Measurements from ENCODE around the gene TCP10L.

- TF ChIP-seq, protein P1, sequence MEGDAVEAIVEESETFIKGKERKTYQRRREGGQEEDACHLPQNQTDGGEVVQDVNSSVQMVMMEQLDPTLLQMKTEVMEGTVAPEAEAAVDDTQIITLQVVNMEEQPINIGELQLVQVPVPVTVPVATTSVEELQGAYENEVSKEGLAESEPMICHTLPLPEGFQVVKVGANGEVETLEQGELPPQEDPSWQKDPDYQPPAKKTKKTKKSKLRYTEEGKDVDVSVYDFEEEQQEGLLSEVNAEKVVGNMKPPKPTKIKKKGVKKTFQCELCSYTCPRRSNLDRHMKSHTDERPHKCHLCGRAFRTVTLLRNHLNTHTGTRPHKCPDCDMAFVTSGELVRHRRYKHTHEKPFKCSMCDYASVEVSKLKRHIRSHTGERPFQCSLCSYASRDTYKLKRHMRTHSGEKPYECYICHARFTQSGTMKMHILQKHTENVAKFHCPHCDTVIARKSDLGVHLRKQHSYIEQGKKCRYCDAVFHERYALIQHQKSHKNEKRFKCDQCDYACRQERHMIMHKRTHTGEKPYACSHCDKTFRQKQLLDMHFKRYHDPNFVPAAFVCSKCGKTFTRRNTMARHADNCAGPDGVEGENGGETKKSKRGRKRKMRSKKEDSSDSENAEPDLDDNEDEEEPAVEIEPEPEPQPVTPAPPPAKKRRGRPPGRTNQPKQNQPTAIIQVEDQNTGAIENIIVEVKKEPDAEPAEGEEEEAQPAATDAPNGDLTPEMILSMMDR (IDR thresholded peaks at IDR 0.05; ENCODE audit: low read depth, low read length): no peak
- TF ChIP-seq POLR2A (IDR thresholded peaks at IDR 0.05; ENCODE audit: extremely low read depth, insufficient read length): no peak
- TF ChIP-seq MAX (IDR thresholded peaks at IDR 0.05; ENCODE audit: low read depth, low read length): no peak
- no peak for TF ChIP-seq MYC (IDR thresholded peaks at IDR 0.05; ENCODE audit: low read depth, low read length)
Measured at GRCh38 chr21:32562915-32563314, 22.4 kb downstream of the TCP10L start.

Measured in NB4 (cell line).